ENCODE results near the gene APOL5. TPM values are rescaled to one million over a fixed set of nuclear protein-coding genes. Genes with fewer than 3 reads are reported as not detected.

Gene APOL5
- total RNA-seq, 1 experiment from 2014 or later: not detected

- DNase-seq (ENCODE audit: low spot score): no peak
- TF ChIP-seq PRRX2 (CRISPR knock-in tag; IDR thresholded peaks at IDR 0.05) (no peak), ZNF512 (CRISPR knock-in tag; IDR thresholded peaks at IDR 0.05; ENCODE audit: borderline replicate concordance) (no peak), AFF4 (CRISPR knock-in tag; IDR thresholded peaks at IDR 0.05; ENCODE audit: borderline replicate concordance) (no peak), E2F5 (CRISPR knock-in tag; IDR thresholded peaks at IDR 0.05) (no peak), FOXP1 (CRISPR knock-in tag; IDR thresholded peaks at IDR 0.05; ENCODE audit: borderline replicate concordance) (no peak), ZNF232 (CRISPR knock-in tag; IDR thresholded peaks at IDR 0.05) (no peak)
- Mint-ChIP-seq H3K9me3 (peaks cover 47% of the 10 kb centered on the region), H3K4me1 (peaks cover 26% of the 10 kb centered on the region), H3K4me3 (no peak overlapping the region), H3K36me3 (peaks cover 33% of the 10 kb centered on the region), H3K27ac (no peak overlapping the region), H3K27me3 (ENCODE audit: low read depth) (peaks cover 4% of the 10 kb centered on the region; the same call in 1 of the 2 replicates)
- POLR2A ChIA-PET: no interaction called here
- ATAC-seq: no peak
- CTCF ChIA-PET: interaction anchor here (0.8 to 1.9 kb wide), 5 partner anchors 46 to 502 kb away, joined by 3 to 11 read pairs (median 4); no protein-coding TSS in a partner anchor
Observed at GRCh38 chr22:35677460-35678187, 40.0 kb upstream of the APOL5 start.

GRCh38 chr22:35678836-35679235, 38.8 kb upstream of the APOL5 start:
- ATAC-seq: no peak
- Mint-ChIP-seq H3K4me1 (peaks cover 26% of the 10 kb centered on the region), H3K4me3 (no peak overlapping the region), H3K27me3 (ENCODE audit: low read depth) (peaks cover 3% of the 10 kb centered on the region; the same call in 1 of the 2 replicates), H3K9me3 (peaks cover 38% of the 10 kb centered on the region), H3K36me3 (peaks cover 26% of the 10 kb centered on the region), H3K27ac (no peak overlapping the region)
- POLR2A ChIA-PET: no interaction called here
- no peak for DNase-seq (ENCODE audit: low spot score)
- CTCF ChIA-PET: interaction anchor here (1.9 kb wide), 1 partner anchor 47 kb away, joined by 11 read pairs; no protein-coding TSS in a partner anchor
- TF ChIP-seq ZNF425 (CRISPR knock-in tag; conservative IDR thresholded peaks at IDR 0.05) (no peak), ELF4 (CRISPR knock-in tag; IDR thresholded peaks at IDR 0.05; ENCODE audit: low read depth) (no peak), ARID4B (CRISPR knock-in tag; IDR thresholded peaks at IDR 0.05; ENCODE audit: borderline replicate concordance) (no peak), NR1H2 (CRISPR knock-in tag; IDR thresholded peaks at IDR 0.05) (no peak), ATF3 (CRISPR knock-in tag; conservative IDR thresholded peaks at IDR 0.05) (no peak), ZBTB43 (CRISPR knock-in tag; IDR thresholded peaks at IDR 0.05) (no peak), SP1 (CRISPR knock-in tag; conservative IDR thresholded peaks at IDR 0.05) (no peak), E2F1 (CRISPR knock-in tag; IDR thresholded peaks at IDR 0.05) (no peak), ZNF396 (CRISPR knock-in tag; IDR thresholded peaks at IDR 0.05; ENCODE audit: borderline replicate concordance) (no peak), ZMAT4 (CRISPR knock-in tag; IDR thresholded peaks at IDR 0.05) (no peak)
